Uterus (tissue), 4 donors: ENCODE results near the gene RCAN2. TPM values are rescaled to one million over a fixed set of nuclear protein-coding genes. Genes with fewer than 3 reads are reported as not detected.

Source experiments
- DNase-seq, 2 donors: peaks; one replicate each; pipeline ENCODE4 v3.0.0-alpha.2; 2019 to 2020
- H3K27ac ChIP-seq, 2 donors: fragments of 200-600 bp; sonication (generic); 1 replicate in 1 of 2; 2 replicates in 1 of 2; pipeline ENCODE4 v1.5.1; 2016 to 2018
- H3K27me3 ChIP-seq, 2 donors: fragments of 200-600 bp; sonication (generic); one replicate each; pipeline ENCODE4 v1.5.1; 2018 to 2019; ENCODE audit warnings: control low read depth in 1 of 2
- H3K36me3 ChIP-seq, 2 donors: fragments of 200-600 bp; sonication (generic); one replicate each; pipeline ENCODE4 v1.5.1; 2019; ENCODE audit warnings: control low read depth in 1 of 2
- H3K4me1 ChIP-seq, 2 donors: fragments of 200-600 bp; sonication (generic); one replicate each; pipeline ENCODE4 v1.5.1; 2018 to 2019; ENCODE audit warnings: control low read depth in 1 of 2
- H3K4me3 ChIP-seq, 2 donors: fragments of 200-600 bp; sonication (generic); 1 replicate in 1 of 2; 2 replicates in 1 of 2; pipeline ENCODE4 v1.5.1; 2018 to 2019; ENCODE audit warnings: mild to moderate bottlenecking in 1 of 2
- H3K9me3 ChIP-seq, 2 donors: fragments of 200-600 bp; sonication (generic); one replicate each; pipeline ENCODE4 v1.5.1; 2019; ENCODE audit warnings: control low read depth in 1 of 2
- POLR2A ChIP-seq, 2 donors: fragments of 450-650 bp; IDR thresholded peaks; one replicate each; pipeline ENCODE4 v1.6.1; 2016; ENCODE audit warnings: antibody characterized with exemption in 2 of 2, mild to moderate bottlenecking in 1 of 2, moderate library complexity in 1 of 2
- intact Hi-C: fragments of 100-400 bp; cut with DNase I; formaldehyde crosslinking; loops from one replicate; pipeline ENCODE4 v1.15.1; 2023; ENCODE audit warnings: low total_unique reads
- total RNA-seq, 4 donors: library from RNA; depleted of rRNA in 3 of 4; stranded (reverse); fragments of >200 nt in 3 of 4; gene quantifications; one replicate each; pipeline versions ENCODE4 v1.1.0 to v1.2.4, GENCODE V29; 2014 to 2023
- TF ChIP-seq, protein P1 (sequence below), 4 experiments: fragments of 200-600 bp in 2 of 4; fragments of 450-650 bp in 2 of 4; sonication (generic) in 2 of 4; IDR thresholded peaks; one replicate each; pipeline ENCODE4 v1.5.1; 2016 to 2019; ENCODE audit warnings: antibody characterized with exemption in 4 of 4, mild to moderate bottlenecking in 2 of 4, moderate library complexity in 1 of 4
- donor health status: DM: yes; HTN: yes; CAD: no.

Gene RCAN2
- total RNA-seq, 4 donors from 2014 or later, result 3.0 to 36.4 (median 16.3) TPM

DNA sequence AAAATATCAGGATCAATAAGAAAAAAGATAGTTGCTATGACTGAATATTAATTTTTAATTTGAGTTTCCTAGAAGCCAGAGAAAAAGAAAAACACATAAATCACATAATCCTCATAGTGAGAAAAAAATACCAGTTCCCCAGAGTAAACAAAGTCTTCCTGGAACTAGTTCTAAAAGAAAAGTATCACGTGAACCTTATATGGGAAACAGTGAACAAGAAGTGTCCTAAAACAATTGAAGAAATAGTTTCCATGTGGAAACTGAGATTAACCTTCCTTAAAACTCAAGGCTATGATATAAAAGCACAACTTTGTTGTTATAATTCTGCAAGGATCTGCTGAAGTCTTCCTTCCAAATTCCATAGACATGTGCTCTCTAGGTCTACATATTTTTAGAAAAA, 50.6 kb downstream of the RCAN2 start:
- no peak for TF ChIP-seq POLR2A (IDR thresholded peaks at IDR 0.05)
- TF ChIP-seq, protein P1, sequence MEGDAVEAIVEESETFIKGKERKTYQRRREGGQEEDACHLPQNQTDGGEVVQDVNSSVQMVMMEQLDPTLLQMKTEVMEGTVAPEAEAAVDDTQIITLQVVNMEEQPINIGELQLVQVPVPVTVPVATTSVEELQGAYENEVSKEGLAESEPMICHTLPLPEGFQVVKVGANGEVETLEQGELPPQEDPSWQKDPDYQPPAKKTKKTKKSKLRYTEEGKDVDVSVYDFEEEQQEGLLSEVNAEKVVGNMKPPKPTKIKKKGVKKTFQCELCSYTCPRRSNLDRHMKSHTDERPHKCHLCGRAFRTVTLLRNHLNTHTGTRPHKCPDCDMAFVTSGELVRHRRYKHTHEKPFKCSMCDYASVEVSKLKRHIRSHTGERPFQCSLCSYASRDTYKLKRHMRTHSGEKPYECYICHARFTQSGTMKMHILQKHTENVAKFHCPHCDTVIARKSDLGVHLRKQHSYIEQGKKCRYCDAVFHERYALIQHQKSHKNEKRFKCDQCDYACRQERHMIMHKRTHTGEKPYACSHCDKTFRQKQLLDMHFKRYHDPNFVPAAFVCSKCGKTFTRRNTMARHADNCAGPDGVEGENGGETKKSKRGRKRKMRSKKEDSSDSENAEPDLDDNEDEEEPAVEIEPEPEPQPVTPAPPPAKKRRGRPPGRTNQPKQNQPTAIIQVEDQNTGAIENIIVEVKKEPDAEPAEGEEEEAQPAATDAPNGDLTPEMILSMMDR (IDR thresholded peaks at IDR 0.05), result no peak
- intact Hi-C loops, result no loop called here
- Histone ChIP-seq H3K9me3 (peaks cover 0 to 5% of the 10 kb centered on the region in 2 donors), H3K27me3 (no peaks in the 10 kb centered on the region), H3K4me1 (peaks cover 0 to 8% of the 10 kb centered on the region in 2 donors), H3K4me3 (no peak overlapping the region), H3K27ac (peak overlapping the region; percentile 34 to 70), H3K36me3 (no peaks in the 10 kb centered on the region)
- no peak for DNase-seq

- Histone ChIP-seq H3K27me3 (no peaks in the 10 kb centered on the region), H3K4me3 (no peak overlapping the region), H3K27ac (peak overlapping the region; percentile 34 to 70), H3K36me3 (no peaks in the 10 kb centered on the region), H3K9me3 (no peaks in the 10 kb centered on the region), H3K4me1 (peaks cover 0 to 8% of the 10 kb centered on the region in 2 donors)
- intact Hi-C loops, result no loop called here
- no peak for DNase-seq
- TF ChIP-seq POLR2A (IDR thresholded peaks at IDR 0.05), result no peak
- TF ChIP-seq, protein P1 (IDR thresholded peaks at IDR 0.05), result no peak
These were observed 51.1 kb downstream of the RCAN2 start for GRCh38 chr6:46440141-46440540.

- Histone ChIP-seq H3K9me3 (no peaks in the 10 kb centered on the region), H3K27me3 (no peaks in the 10 kb centered on the region), H3K4me3 (no peak overlapping the region), H3K4me1 (peaks cover 0 to 8% of the 10 kb centered on the region in 2 donors), H3K36me3 (no peaks in the 10 kb centered on the region), H3K27ac (peak overlapping the region; percentile 5 to 66)
- TF ChIP-seq POLR2A (IDR thresholded peaks at IDR 0.05), result no peak
- TF ChIP-seq, protein P1 (IDR thresholded peaks at IDR 0.05), result no peak
- DNase-seq, result no peak
- intact Hi-C loops, result no loop called here
These were observed 53.0 kb downstream of the RCAN2 start for GRCh38 chr6:46438245-46438644.

- Histone ChIP-seq H3K4me3 (no peak overlapping the region), H3K4me1 (peaks cover 0 to 8% of the 10 kb centered on the region in 2 donors), H3K36me3 (no peaks in the 10 kb centered on the region), H3K27ac (peak overlapping the region; percentile 5 to 66), H3K27me3 (no peaks in the 10 kb centered on the region), H3K9me3 (no peaks in the 10 kb centered on the region)
- intact Hi-C loops, result no loop called here
- DNase-seq, result no peak
- no peak for TF ChIP-seq POLR2A (IDR thresholded peaks at IDR 0.05)
- TF ChIP-seq, protein P1 (IDR thresholded peaks at IDR 0.05), result no peak
These were observed 53.5 kb downstream of the RCAN2 start for GRCh38 chr6:46437671-46438221.

DNA sequence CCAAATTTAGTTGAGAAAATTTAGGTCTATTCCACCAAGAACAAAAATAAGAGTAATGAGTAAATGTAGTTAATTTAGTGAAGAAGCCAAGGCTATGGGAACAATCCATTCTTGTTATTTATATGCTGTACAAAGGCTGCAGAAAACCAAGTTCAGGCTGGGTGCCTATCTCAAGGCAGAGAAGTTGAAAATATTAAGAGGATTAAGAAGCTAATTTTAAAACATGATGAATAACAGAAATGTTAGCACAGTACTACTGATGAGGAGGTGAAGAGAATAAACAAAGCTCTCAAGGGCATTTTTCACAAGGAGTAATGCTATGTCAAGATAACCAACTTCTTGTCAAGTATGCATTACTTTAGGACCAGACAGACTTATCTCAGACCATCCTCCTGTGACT, 68.6 kb downstream of the RCAN2 start:
- H3K36me3 ChIP-seq, result no peaks in the 10 kb centered on the region
- H3K27me3 ChIP-seq, result no peaks in the 10 kb centered on the region
- intact Hi-C loops, result no loop called here
- no peak overlapping the region for H3K4me3 ChIP-seq
- TF ChIP-seq, protein P1 (IDR thresholded peaks at IDR 0.05), result no peak
- TF ChIP-seq POLR2A (IDR thresholded peaks at IDR 0.05), result no peak
- no peaks in the 10 kb centered on the region for H3K4me1 ChIP-seq
- no peaks in the 10 kb centered on the region for H3K9me3 ChIP-seq
- no peak overlapping the region for H3K27ac ChIP-seq
- no peak for DNase-seq
